HepG2 (cell line): ENCODE results near the gene CRYM. TPM values are rescaled to one million over a fixed set of nuclear protein-coding genes. Genes with fewer than 3 reads are reported as not detected.

Experiments
- AGO1 ChIP-seq: fragments of 200-400 bp; formaldehyde crosslinking; IDR thresholded peaks from 2 replicates; pipeline ENCODE4 v1.6.1; 2017; ENCODE audit warnings: mild to moderate bottlenecking, low read depth, low read length, moderate library complexity; ENCODE audit not compliant: poor library complexity, severe bottlenecking
- CBX2 ChIP-seq, 2 experiments: fragments of 200-600 bp in 1 of 2; sonication (generic); formaldehyde crosslinking in 1 of 2; IDR thresholded peaks; 2 replicates each; pipeline versions ENCODE4 v1.7.0 to v1.8.1; 2018 to 2022; ENCODE audit warnings: low read depth in 2 of 2, low read length in 1 of 2, mild to moderate bottlenecking in 1 of 2, missing genetic modification reagents in 1 of 2
- DZIP1 ChIP-seq: sonication (generic); formaldehyde crosslinking; IDR thresholded peaks from 2 replicates; pipeline ENCODE4 v1.5.0; 2020; ENCODE audit warnings: mild to moderate bottlenecking, missing genetic modification reagents
- ETV5 ChIP-seq: IDR thresholded peaks from 2 replicates; pipeline ENCODE4 v1.6.1; 2018; ENCODE audit warnings: missing biosample characterization, missing genetic modification reagents, inconsistent platforms, borderline replicate concordance
- GABPB1 ChIP-seq: IDR thresholded peaks from 2 replicates; pipeline ENCODE4 v1.6.1; 2016; ENCODE audit warnings: mild to moderate bottlenecking, missing genetic modification reagents, moderate library complexity, missing compliant biosample characterization
- GLI4 ChIP-seq: sonication (generic); formaldehyde crosslinking; IDR thresholded peaks from 2 replicates; pipeline ENCODE4 v1.5.1; 2020; ENCODE audit warnings: missing genetic modification reagents, mild to moderate bottlenecking, moderate library complexity, borderline replicate concordance
- JDP2 ChIP-seq: sonication (generic); formaldehyde crosslinking; IDR thresholded peaks from 2 replicates; pipeline ENCODE4 v1.8.1; 2022; ENCODE audit warnings: missing genetic modification reagents, borderline replicate concordance
- MYC ChIP-seq: sonication (generic); formaldehyde crosslinking; IDR thresholded peaks from 2 replicates; pipeline ENCODE4 v1.9.0; 2021; ENCODE audit warnings: missing genetic modification reagents, borderline replicate concordance
- RNF219 ChIP-seq: sonication (generic); formaldehyde crosslinking; IDR thresholded peaks from 2 replicates; pipeline ENCODE4 v1.5.0; 2020; ENCODE audit warnings: mild to moderate bottlenecking, missing genetic modification reagents
- SYNCRIP ChIP-seq: fragments of 200-400 bp; formaldehyde crosslinking; IDR thresholded peaks from 2 replicates; pipeline ENCODE4 v1.6.1; 2018; ENCODE audit warnings: mild to moderate bottlenecking, low read depth, low read length; ENCODE audit not compliant: insufficient read depth
- ZNF329 ChIP-seq: sonication (generic); formaldehyde crosslinking; IDR thresholded peaks from 2 replicates; pipeline ENCODE4 v1.9.0; 2021; ENCODE audit warnings: low read depth, mild to moderate bottlenecking, missing genetic modification reagents
- ZNF414 ChIP-seq: sonication (generic); formaldehyde crosslinking; IDR thresholded peaks from 2 replicates; pipeline ENCODE4 v1.5.0; 2020; ENCODE audit warnings: missing genetic modification reagents
- polyA plus RNA-seq, 8 experiments: library from polyadenylated mRNA; depleted of rRNA in 3 of 8; stranded (reverse) in 7 of 8; unstranded in 1 of 8; fragments of >200 nt; fragmentation: Illumina TruSeq in 4 of 8; extraction: Trizol in 4 of 8; gene quantifications; 2 replicates each; pipeline versions ENCODE4 v1.2.1 to v1.2.3, GENCODE V29; 2011 to 2016; ENCODE audit warnings: low read depth in 4 of 8, missing spikeins in 1 of 8, mixed read lengths in 1 of 8; ENCODE audit not compliant: insufficient read depth in 1 of 8
- total RNA-seq, 5 experiments: library from RNA; depleted of rRNA; stranded (reverse); fragments of >200 nt; fragmentation: Illumina TruSeq; extraction: Trizol; gene quantifications; 2 replicates each; pipeline ENCODE4 v1.2.3, GENCODE V29; 2016; ENCODE audit warnings: low read depth in 1 of 5
- TF ChIP-seq, protein P1 (sequence below): sonication (generic); formaldehyde crosslinking; IDR thresholded peaks from 2 replicates; pipeline ENCODE4 v1.4.0; 2020; ENCODE audit warnings: missing genetic modification reagents, borderline replicate concordance
- TF ChIP-seq, protein P2 (sequence below): sonication (generic); formaldehyde crosslinking; IDR thresholded peaks from 2 replicates; pipeline ENCODE4 v1.5.0; 2020; ENCODE audit warnings: missing genetic modification reagents, mild to moderate bottlenecking, borderline replicate concordance
- TF ChIP-seq, protein P3 (sequence below): sonication (generic); formaldehyde crosslinking; IDR thresholded peaks from 2 replicates; pipeline ENCODE4 v1.5.0; 2020; ENCODE audit warnings: mild to moderate bottlenecking, missing genetic modification reagents, moderate library complexity

Gene CRYM
- total and polyA plus RNA-seq, 2 of the 13 experiments (the other 11 are each of a cell fraction or from before 2014, with no cell fraction given), result 1.9 to 2.2 TPM

DNA sequence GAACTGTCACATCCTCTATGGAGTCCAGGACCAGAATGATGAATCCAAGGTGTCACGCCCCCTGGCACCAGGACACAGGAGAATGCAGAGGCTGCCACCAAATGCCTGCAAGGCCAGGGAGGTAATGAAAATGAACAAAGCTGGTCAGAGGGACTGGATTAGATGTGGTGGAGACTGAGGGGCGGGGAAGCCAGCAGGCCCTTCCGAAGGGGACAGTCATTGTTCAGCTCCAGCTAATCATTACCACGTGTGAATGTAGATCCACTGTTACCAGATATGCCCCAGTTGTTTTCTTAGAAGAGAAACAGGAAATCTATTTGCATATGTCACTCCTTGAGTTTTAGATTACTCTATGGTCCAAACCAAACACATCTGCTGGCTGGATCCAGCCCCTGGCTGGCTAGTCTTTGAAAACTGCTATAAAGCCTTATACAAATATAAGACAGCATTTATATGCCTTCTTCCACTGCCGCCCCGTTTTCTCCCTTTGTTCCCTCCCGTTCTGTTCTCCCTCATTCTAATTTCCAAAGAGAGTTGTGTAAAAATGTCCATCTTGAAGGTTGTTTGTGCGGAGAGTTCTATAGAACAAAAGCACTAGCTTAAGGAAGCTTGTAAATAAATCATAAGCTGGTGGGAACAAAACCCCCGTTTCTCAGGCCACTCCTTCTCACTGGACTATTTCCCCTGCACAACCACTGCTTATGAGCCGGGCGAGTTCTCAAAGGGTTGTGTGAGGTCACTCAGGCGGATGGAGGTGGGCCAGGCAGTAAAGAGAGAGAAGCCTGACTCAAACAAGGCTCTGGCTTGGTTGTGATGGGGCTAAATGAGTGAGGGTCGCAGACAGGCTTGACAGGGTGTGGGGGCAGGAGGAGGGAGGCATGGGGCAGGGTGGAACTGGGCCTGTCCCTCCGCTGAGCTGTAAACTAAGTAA, 14.2 kb downstream of the CRYM start (continued):
- TF ChIP-seq, protein P1, sequence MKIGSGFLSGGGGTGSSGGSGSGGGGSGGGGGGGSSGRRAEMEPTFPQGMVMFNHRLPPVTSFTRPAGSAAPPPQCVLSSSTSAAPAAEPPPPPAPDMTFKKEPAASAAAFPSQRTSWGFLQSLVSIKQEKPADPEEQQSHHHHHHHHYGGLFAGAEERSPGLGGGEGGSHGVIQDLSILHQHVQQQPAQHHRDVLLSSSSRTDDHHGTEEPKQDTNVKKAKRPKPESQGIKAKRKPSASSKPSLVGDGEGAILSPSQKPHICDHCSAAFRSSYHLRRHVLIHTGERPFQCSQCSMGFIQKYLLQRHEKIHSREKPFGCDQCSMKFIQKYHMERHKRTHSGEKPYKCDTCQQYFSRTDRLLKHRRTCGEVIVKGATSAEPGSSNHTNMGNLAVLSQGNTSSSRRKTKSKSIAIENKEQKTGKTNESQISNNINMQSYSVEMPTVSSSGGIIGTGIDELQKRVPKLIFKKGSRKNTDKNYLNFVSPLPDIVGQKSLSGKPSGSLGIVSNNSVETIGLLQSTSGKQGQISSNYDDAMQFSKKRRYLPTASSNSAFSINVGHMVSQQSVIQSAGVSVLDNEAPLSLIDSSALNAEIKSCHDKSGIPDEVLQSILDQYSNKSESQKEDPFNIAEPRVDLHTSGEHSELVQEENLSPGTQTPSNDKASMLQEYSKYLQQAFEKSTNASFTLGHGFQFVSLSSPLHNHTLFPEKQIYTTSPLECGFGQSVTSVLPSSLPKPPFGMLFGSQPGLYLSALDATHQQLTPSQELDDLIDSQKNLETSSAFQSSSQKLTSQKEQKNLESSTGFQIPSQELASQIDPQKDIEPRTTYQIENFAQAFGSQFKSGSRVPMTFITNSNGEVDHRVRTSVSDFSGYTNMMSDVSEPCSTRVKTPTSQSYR (CRISPR knock-in tag), result 0 out of 2 replicates have a peak, but pooled peaks have one; percentile 12
- TF ChIP-seq ETV5, result peak; percentile 52; the same call in 1 of the 2 replicates
- no peak for TF ChIP-seq CBX2 (IDR thresholded peaks at IDR 0.05; ENCODE audit: low read depth, low read length)
- peak; percentile 91; the same call in 1 of the 2 replicates for TF ChIP-seq CBX2 (CRISPR knock-in tag; IDR thresholded peaks at IDR 0.05; ENCODE audit: low read depth)
- no peak; the same call in 1 of the 2 replicates for TF ChIP-seq GABPB1 (CRISPR knock-in tag)
- TF ChIP-seq RNF219 (CRISPR knock-in tag), result no peak
- TF ChIP-seq, protein P2, sequence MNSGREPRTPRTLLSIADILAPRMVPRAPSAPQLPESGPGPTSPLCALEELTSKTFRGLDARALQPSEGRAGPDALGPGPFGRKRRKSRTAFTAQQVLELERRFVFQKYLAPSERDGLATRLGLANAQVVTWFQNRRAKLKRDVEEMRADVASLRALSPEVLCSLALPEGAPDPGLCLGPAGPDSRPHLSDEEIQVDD (CRISPR knock-in tag), result 0 out of 2 replicates have a peak, but pooled peaks have one; percentile 15
- no peak for TF ChIP-seq JDP2 (CRISPR knock-in tag)
- no peak for TF ChIP-seq DZIP1 (CRISPR knock-in tag)
- TF ChIP-seq, protein P3, sequence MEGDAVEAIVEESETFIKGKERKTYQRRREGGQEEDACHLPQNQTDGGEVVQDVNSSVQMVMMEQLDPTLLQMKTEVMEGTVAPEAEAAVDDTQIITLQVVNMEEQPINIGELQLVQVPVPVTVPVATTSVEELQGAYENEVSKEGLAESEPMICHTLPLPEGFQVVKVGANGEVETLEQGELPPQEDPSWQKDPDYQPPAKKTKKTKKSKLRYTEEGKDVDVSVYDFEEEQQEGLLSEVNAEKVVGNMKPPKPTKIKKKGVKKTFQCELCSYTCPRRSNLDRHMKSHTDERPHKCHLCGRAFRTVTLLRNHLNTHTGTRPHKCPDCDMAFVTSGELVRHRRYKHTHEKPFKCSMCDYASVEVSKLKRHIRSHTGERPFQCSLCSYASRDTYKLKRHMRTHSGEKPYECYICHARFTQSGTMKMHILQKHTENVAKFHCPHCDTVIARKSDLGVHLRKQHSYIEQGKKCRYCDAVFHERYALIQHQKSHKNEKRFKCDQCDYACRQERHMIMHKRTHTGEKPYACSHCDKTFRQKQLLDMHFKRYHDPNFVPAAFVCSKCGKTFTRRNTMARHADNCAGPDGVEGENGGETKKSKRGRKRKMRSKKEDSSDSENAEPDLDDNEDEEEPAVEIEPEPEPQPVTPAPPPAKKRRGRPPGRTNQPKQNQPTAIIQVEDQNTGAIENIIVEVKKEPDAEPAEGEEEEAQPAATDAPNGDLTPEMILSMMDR (CRISPR knock-in tag), result peak; percentile 38
- no peak for TF ChIP-seq GLI4 (CRISPR knock-in tag)
- TF ChIP-seq SYNCRIP, result no peak
- no peak for TF ChIP-seq AGO1
- no peak for TF ChIP-seq MYC (CRISPR knock-in tag)
- no peak for TF ChIP-seq ZNF329 (CRISPR knock-in tag)
- no peak for TF ChIP-seq ZNF414 (CRISPR knock-in tag)
